Uterus (tissue), 4 donors: ENCODE data around the gene DPP4. TPM values are rescaled to one million over a fixed set of nuclear protein-coding genes. Genes with fewer than 3 reads are reported as not detected.

Source experiments
- DNase-seq, 2 donors: peaks; one replicate each; pipeline ENCODE4 v3.0.0-alpha.2; 2019 to 2020
- H3K27ac ChIP-seq, 2 donors: fragments of 200-600 bp; sonication (generic); 1 replicate in 1 of 2; 2 replicates in 1 of 2; pipeline ENCODE4 v1.5.1; 2016 to 2018
- H3K27me3 ChIP-seq, 2 donors: fragments of 200-600 bp; sonication (generic); one replicate each; pipeline ENCODE4 v1.5.1; 2018 to 2019; ENCODE audit warnings: control low read depth in 1 of 2
- H3K36me3 ChIP-seq, 2 donors: fragments of 200-600 bp; sonication (generic); one replicate each; pipeline ENCODE4 v1.5.1; 2019; ENCODE audit warnings: control low read depth in 1 of 2
- H3K4me1 ChIP-seq, 2 donors: fragments of 200-600 bp; sonication (generic); one replicate each; pipeline ENCODE4 v1.5.1; 2018 to 2019; ENCODE audit warnings: control low read depth in 1 of 2
- H3K4me3 ChIP-seq, 2 donors: fragments of 200-600 bp; sonication (generic); 1 replicate in 1 of 2; 2 replicates in 1 of 2; pipeline ENCODE4 v1.5.1; 2018 to 2019; ENCODE audit warnings: mild to moderate bottlenecking in 1 of 2
- H3K9me3 ChIP-seq, 2 donors: fragments of 200-600 bp; sonication (generic); one replicate each; pipeline ENCODE4 v1.5.1; 2019; ENCODE audit warnings: control low read depth in 1 of 2
- POLR2A ChIP-seq, 2 donors: fragments of 450-650 bp; IDR thresholded peaks; one replicate each; pipeline ENCODE4 v1.6.1; 2016; ENCODE audit warnings: antibody characterized with exemption in 2 of 2, mild to moderate bottlenecking in 1 of 2, moderate library complexity in 1 of 2
- intact Hi-C: fragments of 100-400 bp; cut with DNase I; formaldehyde crosslinking; loops from one replicate; pipeline ENCODE4 v1.15.1; 2023; ENCODE audit warnings: low total_unique reads
- total RNA-seq, 4 donors: library from RNA; depleted of rRNA in 3 of 4; stranded (reverse); fragments of >200 nt in 3 of 4; gene quantifications; one replicate each; pipeline versions ENCODE4 v1.1.0 to v1.2.4, GENCODE V29; 2014 to 2023
- TF ChIP-seq, protein P1 (sequence below), 4 experiments: fragments of 200-600 bp in 2 of 4; fragments of 450-650 bp in 2 of 4; sonication (generic) in 2 of 4; IDR thresholded peaks; one replicate each; pipeline ENCODE4 v1.5.1; 2016 to 2019; ENCODE audit warnings: antibody characterized with exemption in 4 of 4, mild to moderate bottlenecking in 2 of 4, moderate library complexity in 1 of 4
- donor health status: DM: yes; HTN: yes; CAD: no.

DPP4 gene
- total RNA-seq, 4 donors from 2014 or later, result 1.8 to 36.3 (median 5.0) TPM

- no peak overlapping the region for H3K27ac ChIP-seq
- intact Hi-C loops, result no loop called here
- TF ChIP-seq, protein P1, sequence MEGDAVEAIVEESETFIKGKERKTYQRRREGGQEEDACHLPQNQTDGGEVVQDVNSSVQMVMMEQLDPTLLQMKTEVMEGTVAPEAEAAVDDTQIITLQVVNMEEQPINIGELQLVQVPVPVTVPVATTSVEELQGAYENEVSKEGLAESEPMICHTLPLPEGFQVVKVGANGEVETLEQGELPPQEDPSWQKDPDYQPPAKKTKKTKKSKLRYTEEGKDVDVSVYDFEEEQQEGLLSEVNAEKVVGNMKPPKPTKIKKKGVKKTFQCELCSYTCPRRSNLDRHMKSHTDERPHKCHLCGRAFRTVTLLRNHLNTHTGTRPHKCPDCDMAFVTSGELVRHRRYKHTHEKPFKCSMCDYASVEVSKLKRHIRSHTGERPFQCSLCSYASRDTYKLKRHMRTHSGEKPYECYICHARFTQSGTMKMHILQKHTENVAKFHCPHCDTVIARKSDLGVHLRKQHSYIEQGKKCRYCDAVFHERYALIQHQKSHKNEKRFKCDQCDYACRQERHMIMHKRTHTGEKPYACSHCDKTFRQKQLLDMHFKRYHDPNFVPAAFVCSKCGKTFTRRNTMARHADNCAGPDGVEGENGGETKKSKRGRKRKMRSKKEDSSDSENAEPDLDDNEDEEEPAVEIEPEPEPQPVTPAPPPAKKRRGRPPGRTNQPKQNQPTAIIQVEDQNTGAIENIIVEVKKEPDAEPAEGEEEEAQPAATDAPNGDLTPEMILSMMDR (IDR thresholded peaks at IDR 0.05), result no peak
- TF ChIP-seq POLR2A (IDR thresholded peaks at IDR 0.05), result no peak
- no peaks in the 10 kb centered on the region for H3K4me1 ChIP-seq
- H3K27me3 ChIP-seq, result no peaks in the 10 kb centered on the region
- no peaks in the 10 kb centered on the region for H3K9me3 ChIP-seq
- DNase-seq, result no peak
- H3K36me3 ChIP-seq, result no peaks in the 10 kb centered on the region
- H3K4me3 ChIP-seq, result no peak overlapping the region
Measured at GRCh38 chr2:162044586-162044985, 29.4 kb downstream of the DPP4 start.

GRCh38 chr2:162043132-162043531 is 30.9 kb downstream of the DPP4 start:
- intact Hi-C loops, result no loop called here

GRCh38 chr2:162041485-162041884 is 32.5 kb downstream of the DPP4 start:
- DNase-seq, result no peak
- intact Hi-C loops, result no loop called here
- TF ChIP-seq POLR2A (IDR thresholded peaks at IDR 0.05), result no peak
- TF ChIP-seq, protein P1 (IDR thresholded peaks at IDR 0.05), result no peak
- Histone ChIP-seq H3K4me3 (no peak overlapping the region), H3K27me3 (no peaks in the 10 kb centered on the region), H3K36me3 (no peaks in the 10 kb centered on the region), H3K4me1 (no peaks in the 10 kb centered on the region), H3K27ac (no peak overlapping the region), H3K9me3 (no peaks in the 10 kb centered on the region)

More at GRCh38 chr2:162043132-162043531, 30.9 kb downstream of the DPP4 start:
- Histone ChIP-seq H3K27me3 (no peaks in the 10 kb centered on the region), H3K4me1 (no peaks in the 10 kb centered on the region), H3K36me3 (no peaks in the 10 kb centered on the region), H3K9me3 (no peaks in the 10 kb centered on the region), H3K27ac (no peak overlapping the region), H3K4me3 (no peak overlapping the region)
- TF ChIP-seq POLR2A (IDR thresholded peaks at IDR 0.05), result no peak
- TF ChIP-seq, protein P1 (IDR thresholded peaks at IDR 0.05), result no peak
- DNase-seq, result no peak

- H3K27me3 ChIP-seq, result no peaks in the 10 kb centered on the region
- DNase-seq, result no peak
Measured at GRCh38 chr2:162038725-162039124, 35.3 kb downstream of the DPP4 start.

DNA sequence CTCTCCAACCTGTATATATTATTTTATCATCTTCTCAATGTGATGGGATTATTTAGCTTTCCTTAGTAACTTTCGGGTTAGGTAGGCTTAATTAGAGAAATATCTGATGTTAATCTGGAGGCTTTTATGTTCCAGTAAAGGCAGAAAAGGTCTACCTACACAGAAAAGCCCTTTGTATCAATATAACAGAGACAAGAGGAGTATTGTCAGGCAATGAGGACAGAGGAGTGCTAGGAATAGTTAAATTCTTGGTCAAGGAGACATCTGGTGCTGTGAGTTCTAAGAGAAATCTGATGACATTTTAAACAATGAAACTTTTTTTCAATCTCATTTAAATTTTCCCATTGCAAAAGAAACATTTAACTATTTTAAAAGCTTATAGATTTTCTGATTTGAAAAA is 36.1 kb downstream of the DPP4 start:
- Histone ChIP-seq H3K9me3 (no peaks in the 10 kb centered on the region), H3K4me3 (no peak overlapping the region), H3K4me1 (no peaks in the 10 kb centered on the region), H3K36me3 (no peaks in the 10 kb centered on the region), H3K27me3 (no peaks in the 10 kb centered on the region), H3K27ac (peak overlapping the region in 1 of 2 donors; percentile 43)
- no peak for DNase-seq
- TF ChIP-seq POLR2A (IDR thresholded peaks at IDR 0.05), result no peak
- TF ChIP-seq, protein P1 (IDR thresholded peaks at IDR 0.05), result no peak
- intact Hi-C loops, result no loop called here

More at GRCh38 chr2:162038725-162039124, 35.3 kb downstream of the DPP4 start:
- Histone ChIP-seq H3K9me3 (no peaks in the 10 kb centered on the region), H3K4me1 (no peaks in the 10 kb centered on the region), H3K36me3 (no peaks in the 10 kb centered on the region), H3K27ac (no peak overlapping the region), H3K4me3 (no peak overlapping the region)
- TF ChIP-seq POLR2A (IDR thresholded peaks at IDR 0.05), result no peak
- TF ChIP-seq, protein P1 (IDR thresholded peaks at IDR 0.05), result no peak
- intact Hi-C loops, result no loop called here
